HG02885 (cell line): ENCODE data around the gene CD55.

Experiments
- ATAC-seq: cut with Tn5 transposase; IDR thresholded peaks from one replicate; pipeline ENCODE4 v1.9.1; 2021; ENCODE audit warnings: mild to moderate bottlenecking; ENCODE audit not compliant: unreplicated experiment, poor library complexity

Gene CD55

GRCh38 chr1:207355513-207356295 is 34.2 kb downstream of the CD55 start:
- ATAC-seq, result no peak

- no peak for ATAC-seq
These were observed 39.6 kb downstream of the CD55 start for GRCh38 chr1:207361029-207361428.

GRCh38 chr1:207361889-207362288 is 40.4 kb downstream of the CD55 start:
- ATAC-seq, result no peak

- ATAC-seq, result no peak
These were observed 41.7 kb downstream of the CD55 start for GRCh38 chr1:207362962-207363860.

- no peak for ATAC-seq
These were observed 42.4 kb downstream of the CD55 start for GRCh38 chr1:207363871-207364270.

- no peak for ATAC-seq
These were observed 43.1 kb downstream of the CD55 start for GRCh38 chr1:207364614-207365013.

- no peak for ATAC-seq
These were observed 43.6 kb downstream of the CD55 start for GRCh38 chr1:207365063-207365462.

GRCh38 chr1:207366022-207366421 is 44.5 kb downstream of the CD55 start:
- ATAC-seq, result no peak

GRCh38 chr1:207388721-207389120 is 67.2 kb downstream of the CD55 start:
- ATAC-seq, result no peak

GRCh38 chr1:207389728-207390464 is 68.4 kb downstream of the CD55 start:
- ATAC-seq, result no peak

- no peak for ATAC-seq
These were observed 72.1 kb downstream of the CD55 start for GRCh38 chr1:207393610-207394009.

GRCh38 chr1:207396168-207396746 is 74.8 kb downstream of the CD55 start:
- ATAC-seq, result no peak

- ATAC-seq, result no peak
These were observed 76.0 kb downstream of the CD55 start for GRCh38 chr1:207397525-207397926.

- no peak for ATAC-seq
These were observed 77.5 kb downstream of the CD55 start for GRCh38 chr1:207398986-207399385.

GRCh38 chr1:207401578-207401977 is 80.1 kb downstream of the CD55 start:
- no peak for ATAC-seq

GRCh38 chr1:207402744-207403143 is 81.3 kb downstream of the CD55 start:
- no peak for ATAC-seq

- peak; percentile 47 for ATAC-seq
These were observed 83.5 kb downstream of the CD55 start for GRCh38 chr1:207404849-207405525.

GRCh38 chr1:207405814-207406213 is 84.3 kb downstream of the CD55 start:
- no peak for ATAC-seq

- peak; percentile 43 for ATAC-seq
These were observed 86.3 kb downstream of the CD55 start for GRCh38 chr1:207407655-207408260.
